Mammary epithelial cell (primary cell): ENCODE results near the gene ISOC2.

Experiments
- CTCF ChIP-seq, 2 donors: IDR thresholded peaks in 1 of 2; conservative IDR thresholded peaks in 1 of 2; 2 replicates each; pipeline ENCODE4 v1.5.1; 2011 to 2012; ENCODE audit warnings: inconsistent platforms in 2 of 2, low read length in 2 of 2, mild to moderate bottlenecking in 2 of 2, control low read depth in 1 of 2, low read depth in 1 of 2; ENCODE audit not compliant: insufficient read depth in 1 of 2; ENCODE audit errors: extremely low read depth in 1 of 2
- EZH2 ChIP-seq: IDR thresholded peaks from 2 replicates; pipeline ENCODE4 v1.6.1; 2012; ENCODE audit warnings: low read length, inconsistent platforms, borderline replicate concordance

- TF ChIP-seq EZH2 (no peak), CTCF (conservative IDR thresholded peaks at IDR 0.05 in 1 of 2, IDR thresholded peaks at IDR 0.05 in 1 of 2; ENCODE audit: extremely low read depth in 1 of 2, insufficient read depth in 1 of 2, low read depth in 1 of 2, low read length in 2 of 2) (no peak)
Observed at GRCh38 chr19:55434356-55434919, 27.0 kb downstream of the ISOC2 start.
